ENCODE results near the gene CD55.

Gene CD55

DNA sequence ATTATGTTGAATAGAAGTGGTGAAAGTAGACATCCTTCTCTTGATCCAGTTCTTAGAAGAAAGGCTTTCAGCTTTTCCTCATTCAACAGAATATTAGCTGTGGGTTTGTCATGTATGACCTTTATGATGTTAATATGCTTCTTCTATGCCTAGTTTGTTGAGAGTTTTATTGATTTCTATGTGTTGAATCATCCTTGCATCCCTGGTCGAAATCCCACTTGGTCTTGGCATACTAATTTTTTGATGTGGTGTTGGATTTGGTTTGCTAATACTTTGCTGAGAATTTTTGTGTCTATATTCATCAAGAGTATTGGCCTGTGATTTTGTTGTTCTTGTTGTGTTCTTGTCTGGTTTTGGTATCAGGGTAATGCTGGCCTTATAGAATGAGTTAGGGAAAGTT, 20.9 kb downstream of the CD55 start:
- no peak overlapping the region for H3K9ac ChIP-seq (ENCODE audit: low read length)
- H3K4me3 ChIP-seq (ENCODE audit: low read depth, low read length) = no peak overlapping the region
- no CpG with 5 or more reads among the region's 1 CpG for WGBS (ENCODE audit: extremely low coverage, insufficient coverage, insufficient read length)
- no peak overlapping the region for H3K27ac ChIP-seq (ENCODE audit: low read depth, low read length)
- no peak overlapping the region for H3K14ac ChIP-seq (ENCODE audit: low read length)
- no peak for DNase-seq
- no peak overlapping the region for H3K4me2 ChIP-seq (ENCODE audit: low read length)
- H3K9me3 ChIP-seq (ENCODE audit: insufficient read depth, low read depth, low read length) = no peaks in the 10 kb centered on the region
- H3K27me3 ChIP-seq (ENCODE audit: insufficient read depth, low read length) = no peaks in the 10 kb centered on the region
- peaks cover 3 to 4% of the 10 kb centered on the region in 2 experiments for H3K36me3 ChIP-seq (ENCODE audit: control insufficient read depth in 1 of 2, insufficient read depth in 2 of 2, low read length in 2 of 2)
- no peak overlapping the region for H2AK5ac ChIP-seq (ENCODE audit: low read length)
- no peak overlapping the region for H2AFZ ChIP-seq (ENCODE audit: insufficient read depth, low read length, poor library complexity)
- no peak overlapping the region for H3K18ac ChIP-seq (ENCODE audit: low read length)
- H3K4ac ChIP-seq (ENCODE audit: low read depth, low read length) = no peak overlapping the region
- no peak overlapping the region for H3K23ac ChIP-seq (ENCODE audit: low read length)
- no peak overlapping the region for H4K12ac ChIP-seq (ENCODE audit: low read depth, low read length)
- no peaks in the 10 kb centered on the region for H3K79me2 ChIP-seq (ENCODE audit: control insufficient read depth, insufficient read depth, low read length, poor library complexity)
- H3K79me1 ChIP-seq (ENCODE audit: low read length) = no peaks in the 10 kb centered on the region
- no peak overlapping the region for H2BK12ac ChIP-seq (ENCODE audit: low read length)
- H4K91ac ChIP-seq (ENCODE audit: low read depth, low read length) = no peak overlapping the region
- H3K4me1 ChIP-seq (ENCODE audit: control insufficient read depth in 1 of 2, insufficient read depth in 2 of 2, low read length in 2 of 2) = peaks cover 0 to 9% of the 10 kb centered on the region in 2 experiments
- no peak overlapping the region for H2BK120ac ChIP-seq (ENCODE audit: insufficient read depth, low read length, poor library complexity)
- no peak overlapping the region for H2BK5ac ChIP-seq (ENCODE audit: low read depth, low read length, poor library complexity)
- H4K8ac ChIP-seq (ENCODE audit: low read depth, low read length) = no peak overlapping the region

DNA sequence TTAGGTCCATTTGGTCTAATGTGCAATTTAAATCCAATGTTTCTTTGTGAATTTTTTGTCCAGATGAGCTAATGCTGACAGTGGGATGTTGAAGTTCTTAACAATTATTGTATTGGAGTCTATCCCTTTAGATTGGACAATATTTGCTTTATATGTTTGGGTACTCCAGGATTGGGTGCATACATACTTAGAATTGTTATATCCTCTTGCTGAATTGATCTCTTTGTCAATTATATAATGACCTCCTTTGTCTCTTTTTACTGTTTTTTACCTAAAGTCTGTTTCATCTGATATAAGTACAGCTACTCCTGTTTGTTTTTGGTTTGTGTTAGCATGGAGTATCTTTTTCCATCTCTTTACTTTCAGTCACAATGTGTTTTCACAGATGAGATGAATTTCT, 22.2 kb downstream of the CD55 start:
- H4K91ac ChIP-seq (ENCODE audit: low read depth, low read length) = no peak overlapping the region
- no peak overlapping the region for H3K9ac ChIP-seq (ENCODE audit: low read length)
- no peak overlapping the region for H3K4ac ChIP-seq (ENCODE audit: low read depth, low read length)
- no peak overlapping the region for H2BK12ac ChIP-seq (ENCODE audit: low read length)
- no peak for DNase-seq
- peaks cover 3 to 4% of the 10 kb centered on the region in 2 experiments for H3K36me3 ChIP-seq (ENCODE audit: control insufficient read depth in 1 of 2, insufficient read depth in 2 of 2, low read length in 2 of 2)
- H3K79me1 ChIP-seq (ENCODE audit: low read length) = no peaks in the 10 kb centered on the region
- H3K79me2 ChIP-seq (ENCODE audit: control insufficient read depth, insufficient read depth, low read length, poor library complexity) = no peaks in the 10 kb centered on the region
- no peaks in the 10 kb centered on the region for H3K27me3 ChIP-seq (ENCODE audit: insufficient read depth, low read length)
- no peak overlapping the region for H3K27ac ChIP-seq (ENCODE audit: low read depth, low read length)
- H3K4me2 ChIP-seq (ENCODE audit: low read length) = no peak overlapping the region
- H2BK120ac ChIP-seq (ENCODE audit: insufficient read depth, low read length, poor library complexity) = no peak overlapping the region
- H2AK5ac ChIP-seq (ENCODE audit: low read length) = no peak overlapping the region
- no peak overlapping the region for H4K12ac ChIP-seq (ENCODE audit: low read depth, low read length)
- no peaks in the 10 kb centered on the region for H3K9me3 ChIP-seq (ENCODE audit: insufficient read depth, low read depth, low read length)
- no peak overlapping the region for H4K8ac ChIP-seq (ENCODE audit: low read depth, low read length)
- no peak overlapping the region for H2AFZ ChIP-seq (ENCODE audit: insufficient read depth, low read length, poor library complexity)
- no peak overlapping the region for H3K4me3 ChIP-seq (ENCODE audit: low read depth, low read length)
- no peak overlapping the region for H3K23ac ChIP-seq (ENCODE audit: low read length)
- peaks cover 0 to 9% of the 10 kb centered on the region in 2 experiments for H3K4me1 ChIP-seq (ENCODE audit: control insufficient read depth in 1 of 2, insufficient read depth in 2 of 2, low read length in 2 of 2)
- no peak overlapping the region for H3K14ac ChIP-seq (ENCODE audit: low read length)
- no peak overlapping the region for H3K18ac ChIP-seq (ENCODE audit: low read length)
- H2BK5ac ChIP-seq (ENCODE audit: low read depth, low read length, poor library complexity) = no peak overlapping the region

DNA sequence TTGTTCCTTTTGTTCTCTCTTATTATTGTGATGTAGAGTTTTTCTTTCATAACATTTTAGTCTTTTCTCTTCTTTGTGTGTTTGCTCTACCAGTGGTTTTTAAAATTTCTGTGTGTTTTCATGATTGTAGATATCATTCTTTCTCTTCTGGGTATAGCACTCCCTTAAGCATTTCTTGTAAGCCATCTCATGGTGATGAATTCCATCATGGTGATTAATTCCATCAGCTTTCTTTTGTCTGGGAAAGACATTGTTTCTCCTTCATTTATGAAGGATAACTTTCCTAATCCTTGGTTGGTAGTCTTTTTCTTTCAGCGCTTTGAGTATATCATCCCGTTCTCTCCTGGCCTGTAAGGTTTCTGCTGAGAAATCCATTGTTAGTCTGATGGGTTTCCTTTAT, 22.7 kb downstream of the CD55 start:
- H3K14ac ChIP-seq (ENCODE audit: low read length) = no peak overlapping the region
- WGBS (ENCODE audit: extremely low coverage, insufficient coverage, insufficient read length) = no CpG with 5 or more reads among the region's 2 CpGs
- no peak overlapping the region for H3K9ac ChIP-seq (ENCODE audit: low read length)
- no peak overlapping the region for H3K27ac ChIP-seq (ENCODE audit: low read depth, low read length)
- H4K8ac ChIP-seq (ENCODE audit: low read depth, low read length) = no peak overlapping the region
- H3K36me3 ChIP-seq (ENCODE audit: control insufficient read depth in 1 of 2, insufficient read depth in 2 of 2, low read length in 2 of 2) = peaks cover 3 to 4% of the 10 kb centered on the region in 2 experiments
- H3K23ac ChIP-seq (ENCODE audit: low read length) = no peak overlapping the region
- H3K79me1 ChIP-seq (ENCODE audit: low read length) = no peaks in the 10 kb centered on the region
- H3K9me3 ChIP-seq (ENCODE audit: insufficient read depth, low read depth, low read length) = no peaks in the 10 kb centered on the region
- no peak for DNase-seq
- H2AK5ac ChIP-seq (ENCODE audit: low read length) = no peak overlapping the region
- H3K4me1 ChIP-seq (ENCODE audit: control insufficient read depth in 1 of 2, insufficient read depth in 2 of 2, low read length in 2 of 2) = peaks cover 0 to 9% of the 10 kb centered on the region in 2 experiments
- no peak overlapping the region for H3K4me3 ChIP-seq (ENCODE audit: low read depth, low read length)
- H3K27me3 ChIP-seq (ENCODE audit: insufficient read depth, low read length) = no peaks in the 10 kb centered on the region
- no peak overlapping the region for H2BK5ac ChIP-seq (ENCODE audit: low read depth, low read length, poor library complexity)
- no peak overlapping the region for H3K18ac ChIP-seq (ENCODE audit: low read length)
- no peak overlapping the region for H4K91ac ChIP-seq (ENCODE audit: low read depth, low read length)
- no peak overlapping the region for H3K4me2 ChIP-seq (ENCODE audit: low read length)
- H2BK120ac ChIP-seq (ENCODE audit: insufficient read depth, low read length, poor library complexity) = no peak overlapping the region
- H2AFZ ChIP-seq (ENCODE audit: insufficient read depth, low read length, poor library complexity) = no peak overlapping the region
- H2BK12ac ChIP-seq (ENCODE audit: low read length) = no peak overlapping the region
- no peak overlapping the region for H3K4ac ChIP-seq (ENCODE audit: low read depth, low read length)
- no peak overlapping the region for H4K12ac ChIP-seq (ENCODE audit: low read depth, low read length)
- H3K79me2 ChIP-seq (ENCODE audit: control insufficient read depth, insufficient read depth, low read length, poor library complexity) = no peaks in the 10 kb centered on the region

DNA sequence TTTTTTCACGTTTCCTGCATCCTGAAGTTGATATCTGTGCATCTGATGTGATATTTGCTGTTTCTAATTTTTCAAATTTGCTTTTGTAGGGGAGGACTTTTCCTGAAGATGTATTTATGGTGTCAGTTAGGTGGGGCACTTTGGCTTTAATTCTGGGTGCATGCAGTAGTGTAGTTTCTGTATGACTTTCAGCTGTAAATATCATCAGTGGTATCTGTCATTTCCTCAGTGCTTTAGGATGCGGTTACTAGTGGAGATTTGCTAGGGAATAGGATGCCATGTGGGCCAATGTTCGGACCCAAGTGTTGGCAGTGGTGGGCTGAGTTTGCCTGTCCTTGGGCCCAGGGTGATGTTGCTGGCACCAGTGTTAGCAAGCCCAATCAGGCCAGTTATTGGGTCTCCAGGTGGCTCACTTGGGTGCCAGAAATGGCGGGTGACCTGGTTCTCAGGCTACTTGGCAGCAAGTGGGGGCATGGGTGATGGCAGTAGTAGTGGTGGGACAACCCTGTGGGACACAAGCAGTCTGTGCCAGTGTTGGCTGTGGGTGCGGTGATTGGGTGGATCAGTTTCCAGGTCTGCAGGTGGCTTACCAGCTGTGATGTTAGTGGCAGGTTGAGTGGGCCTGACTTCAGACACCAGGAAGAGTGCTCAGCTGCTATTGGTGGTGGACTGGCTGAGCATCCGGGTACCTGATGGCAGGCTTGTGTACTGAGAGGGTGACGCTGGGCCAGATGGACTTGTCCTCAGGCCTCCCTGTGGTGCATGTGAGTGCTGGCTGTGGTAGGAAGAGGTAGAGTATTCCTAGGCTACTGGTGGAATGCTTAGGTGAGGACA, 24.4 kb downstream of the CD55 start:
- Histone ChIP-seq H3K36me3 (ENCODE audit: control insufficient read depth in 1 of 2, insufficient read depth in 2 of 2, low read length in 2 of 2) (peaks cover 0 to 4% of the 10 kb centered on the region in 2 experiments), H3K79me1 (ENCODE audit: low read length) (no peaks in the 10 kb centered on the region), H2BK120ac (ENCODE audit: insufficient read depth, low read length, poor library complexity) (no peak overlapping the region), H4K8ac (ENCODE audit: low read depth, low read length) (no peak overlapping the region), H3K4me3 (ENCODE audit: low read depth, low read length) (no peak overlapping the region), H3K4me2 (ENCODE audit: low read length) (no peak overlapping the region), H2BK5ac (ENCODE audit: low read depth, low read length, poor library complexity) (no peak overlapping the region), H3K4ac (ENCODE audit: low read depth, low read length) (no peak overlapping the region), H2AFZ (ENCODE audit: insufficient read depth, low read length, poor library complexity) (no peak overlapping the region), H2AK5ac (ENCODE audit: low read length) (no peak overlapping the region), H3K14ac (ENCODE audit: low read length) (no peak overlapping the region), H3K79me2 (ENCODE audit: control insufficient read depth, insufficient read depth, low read length, poor library complexity) (no peaks in the 10 kb centered on the region), H3K4me1 (ENCODE audit: control insufficient read depth in 1 of 2, insufficient read depth in 2 of 2, low read length in 2 of 2) (peaks cover 0 to 9% of the 10 kb centered on the region in 2 experiments), H3K18ac (ENCODE audit: low read length) (no peak overlapping the region), H3K9ac (ENCODE audit: low read length) (no peak overlapping the region), H3K9me3 (ENCODE audit: insufficient read depth, low read depth, low read length) (no peaks in the 10 kb centered on the region), H2BK12ac (ENCODE audit: low read length) (no peak overlapping the region), H4K91ac (ENCODE audit: low read depth, low read length) (no peak overlapping the region), H3K23ac (ENCODE audit: low read length) (no peak overlapping the region), H4K12ac (ENCODE audit: low read depth, low read length) (no peak overlapping the region), H3K27ac (ENCODE audit: low read depth, low read length) (no peak overlapping the region), H3K27me3 (ENCODE audit: insufficient read depth, low read length) (no peaks in the 10 kb centered on the region)
- DNase-seq = no peak
- no CpG with 5 or more reads among the region's 7 CpGs for WGBS (ENCODE audit: extremely low coverage, insufficient coverage, insufficient read length)
